SK-N-SH treated with all-trans-retinoic acid at 6 μM for 48 hours (cell line): ENCODE results near the gene PSMC1.

Source experiments
- ATAC-seq: fragments of 200-7000 bp; cut with Tn5 transposase; 3 replicates; pipeline ENCODE4 v1.9.1; 2020; ENCODE audit warnings: mild to moderate bottlenecking, moderate library complexity
- ARNTL ChIP-seq: fragments of 450-650 bp; formaldehyde crosslinking; IDR thresholded peaks from 2 replicates; pipeline ENCODE4 v1.5.0; 2020; ENCODE audit warnings: low read depth, mild to moderate bottlenecking, moderate library complexity, borderline replicate concordance
- BACH2 ChIP-seq: fragments of 250-450 bp; sonication (Bioruptor Pico); IDR thresholded peaks from 2 replicates; pipeline ENCODE4 v1.9.0; 2021; ENCODE audit warnings: mild to moderate bottlenecking, borderline replicate concordance
- CREB5 ChIP-seq: fragments of 250-450 bp; sonication (Bioruptor Pico); IDR thresholded peaks from 2 replicates; pipeline ENCODE4 v1.5.1; 2020; ENCODE audit warnings: low read depth, mild to moderate bottlenecking, moderate library complexity
- CSDC2 ChIP-seq: fragments of 250-450 bp; sonication (Bioruptor Pico); IDR thresholded peaks from 2 replicates; pipeline ENCODE4 v1.5.0; 2020; ENCODE audit warnings: mild to moderate bottlenecking, moderate library complexity
- CSRNP3 ChIP-seq: fragments of 250-450 bp; sonication (Bioruptor Pico); IDR thresholded peaks from 2 replicates; pipeline ENCODE4 v1.5.1; 2021; ENCODE audit warnings: mild to moderate bottlenecking, moderate library complexity
- ESRRG ChIP-seq: fragments of 250-450 bp; sonication (Bioruptor Pico); IDR thresholded peaks from 2 replicates; pipeline ENCODE4 v1.6.1; 2021; ENCODE audit warnings: mild to moderate bottlenecking
- GLIS3 ChIP-seq: fragments of 250-450 bp; sonication (Bioruptor Pico); IDR thresholded peaks from 2 replicates; pipeline ENCODE4 v1.5.0; 2020; ENCODE audit warnings: mild to moderate bottlenecking, moderate library complexity
- ISL1 ChIP-seq: fragments of 250-450 bp; sonication (Bioruptor Pico); IDR thresholded peaks from 2 replicates; pipeline ENCODE4 v2.1.2; 2022; ENCODE audit warnings: mild to moderate bottlenecking, moderate library complexity
- PATZ1 ChIP-seq: fragments of 250-450 bp; sonication (Bioruptor Pico); IDR thresholded peaks from 2 replicates; pipeline ENCODE4 v1.8.0; 2020; ENCODE audit warnings: mild to moderate bottlenecking, moderate library complexity, borderline replicate concordance
- POU6F1 ChIP-seq: fragments of 250-450 bp; sonication (Bioruptor Pico); IDR thresholded peaks from 2 replicates; pipeline ENCODE4 v1.8.0; 2021; ENCODE audit warnings: low read depth, mild to moderate bottlenecking, moderate library complexity, borderline replicate concordance
- PPARA ChIP-seq: fragments of 250-450 bp; sonication (Bioruptor Pico); IDR thresholded peaks from 2 replicates; pipeline ENCODE4 v1.5.0; 2020; ENCODE audit warnings: mild to moderate bottlenecking, borderline replicate concordance
- RARB ChIP-seq: fragments of 250-450 bp; sonication (Bioruptor Pico); IDR thresholded peaks from 2 replicates; pipeline ENCODE4 v1.8.0; 2021; ENCODE audit warnings: mild to moderate bottlenecking, moderate library complexity
- SNAI2 ChIP-seq: fragments of 250-450 bp; sonication (Bioruptor Pico); IDR thresholded peaks from 2 replicates; pipeline ENCODE4 v1.5.0; 2020; ENCODE audit warnings: mild to moderate bottlenecking, moderate library complexity
- TCF4 ChIP-seq: fragments of 250-450 bp; sonication (Bioruptor Pico); IDR thresholded peaks from 2 replicates; pipeline ENCODE4 v1.8.0; 2021; ENCODE audit warnings: mild to moderate bottlenecking, moderate library complexity, borderline replicate concordance
- TOX ChIP-seq: fragments of 250-450 bp; sonication (Bioruptor Pico); IDR thresholded peaks from 2 replicates; pipeline ENCODE4 v1.8.0; 2021; ENCODE audit warnings: mild to moderate bottlenecking, moderate library complexity, borderline replicate concordance
- TSHZ2 ChIP-seq: fragments of 250-450 bp; sonication (Bioruptor Pico); IDR thresholded peaks from 2 replicates; pipeline ENCODE4 v1.5.0; 2020; ENCODE audit warnings: mild to moderate bottlenecking, moderate library complexity
- ZC3H10 ChIP-seq: fragments of 250-450 bp; sonication (Bioruptor Pico); IDR thresholded peaks from 2 replicates; pipeline ENCODE4 v1.5.1; 2021; ENCODE audit warnings: mild to moderate bottlenecking, moderate library complexity
- ZFP3 ChIP-seq: fragments of 250-450 bp; sonication (Bioruptor Pico); IDR thresholded peaks from 2 replicates; pipeline ENCODE4 v1.5.0; 2020; ENCODE audit warnings: mild to moderate bottlenecking, moderate library complexity
- ZFP30 ChIP-seq: fragments of 450-650 bp; formaldehyde crosslinking; IDR thresholded peaks from 2 replicates; pipeline ENCODE4 v1.5.0; 2022; ENCODE audit warnings: mild to moderate bottlenecking, moderate library complexity
- ZNF565 ChIP-seq: fragments of 450-650 bp; formaldehyde crosslinking; conservative IDR thresholded peaks from 2 replicates; pipeline ENCODE4 v1.5.0; 2020; ENCODE audit warnings: low read depth, mild to moderate bottlenecking, moderate library complexity
- ZNF70 ChIP-seq: fragments of 450-650 bp; formaldehyde crosslinking; IDR thresholded peaks from 2 replicates; pipeline ENCODE4 v1.5.0; 2020; ENCODE audit warnings: mild to moderate bottlenecking, moderate library complexity
- ZNF8 ChIP-seq: fragments of 450-650 bp; formaldehyde crosslinking; IDR thresholded peaks from 2 replicates; pipeline ENCODE4 v1.5.0; 2020; ENCODE audit warnings: mild to moderate bottlenecking, moderate library complexity

Gene PSMC1

GRCh38 chr14:90304502-90304901, 48.1 kb downstream of the PSMC1 start (continued):
- TF ChIP-seq PATZ1 (no peak), ZFP3 (no peak), CREB5 (CRISPR knock-in tag) (no peak)

GRCh38 chr14:90305176-90305601, 48.8 kb downstream of the PSMC1 start:
- TF ChIP-seq ZFP3 = no peak
- no peak for TF ChIP-seq RARB (CRISPR knock-in tag)
- TF ChIP-seq ZNF70 (CRISPR knock-in tag) = no peak
- TF ChIP-seq ZC3H10 (CRISPR knock-in tag) = no peak
- TF ChIP-seq ARNTL (CRISPR knock-in tag) = no peak
- TF ChIP-seq POU6F1 (CRISPR knock-in tag) = no peak
- TF ChIP-seq CSDC2 (CRISPR knock-in tag) = no peak
- TF ChIP-seq ESRRG (CRISPR knock-in tag) = no peak
- no peak for TF ChIP-seq TCF4 (CRISPR knock-in tag)
- no peak for TF ChIP-seq PPARA (CRISPR knock-in tag)
- no peak for TF ChIP-seq PATZ1
- TF ChIP-seq TOX (CRISPR knock-in tag) = no peak
- no peak for TF ChIP-seq ZFP30 (CRISPR knock-in tag)
- no peak for TF ChIP-seq BACH2 (CRISPR knock-in tag)
- no peak for TF ChIP-seq GLIS3 (CRISPR knock-in tag)
- no peak for TF ChIP-seq ZNF565 (CRISPR knock-in tag)
- ATAC-seq = no peak

GRCh38 chr14:90308561-90308960, 52.2 kb downstream of the PSMC1 start:
- ATAC-seq = no peak
- TF ChIP-seq ZFP3 (no peak), ZFP30 (CRISPR knock-in tag) (no peak), TOX (CRISPR knock-in tag) (no peak), CSDC2 (CRISPR knock-in tag) (no peak), TSHZ2 (no peak), RARB (CRISPR knock-in tag) (no peak), ZNF70 (CRISPR knock-in tag) (no peak), SNAI2 (CRISPR knock-in tag) (no peak), GLIS3 (CRISPR knock-in tag) (no peak), CSRNP3 (no peak), ARNTL (CRISPR knock-in tag) (no peak), ZNF8 (no peak), ISL1 (no peak)
